MM.1S (cell line): ENCODE measurements around the gene HLA-DMB.

ENCODE experiments used
- EZH2phosphoT487 ChIP-seq: fragments of 300-600 bp; sonication (generic); IDR thresholded peaks from 2 replicates; pipeline ENCODE4 v1.6.1; 2018; ENCODE audit warnings: antibody characterized with exemption, low read length
- TF ChIP-seq, protein P1 (sequence below): fragments of 300-600 bp; sonication (generic); IDR thresholded peaks from 2 replicates; pipeline ENCODE4 v1.5.1; 2016; ENCODE audit warnings: antibody characterized with exemption, low read length, mixed read lengths

DNA sequence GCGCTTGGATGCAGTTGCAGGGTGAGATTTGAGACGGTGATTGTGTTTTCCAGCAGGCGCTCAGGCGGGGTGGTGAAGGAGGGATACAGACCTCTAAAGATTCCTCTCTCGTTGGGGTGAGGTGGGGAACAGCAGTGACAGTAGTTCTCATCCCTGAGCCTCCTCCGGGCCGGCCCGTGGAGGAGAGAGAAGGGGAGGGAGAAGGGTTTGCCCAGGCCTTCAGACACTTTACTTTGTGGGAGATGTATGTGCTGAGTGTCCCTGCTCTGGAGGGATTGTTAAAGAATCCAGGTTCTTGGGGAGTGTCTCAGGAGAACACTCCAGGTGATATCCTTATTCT lies 45.9 kb downstream of the HLA-DMB start:
- TF ChIP-seq, protein P1, sequence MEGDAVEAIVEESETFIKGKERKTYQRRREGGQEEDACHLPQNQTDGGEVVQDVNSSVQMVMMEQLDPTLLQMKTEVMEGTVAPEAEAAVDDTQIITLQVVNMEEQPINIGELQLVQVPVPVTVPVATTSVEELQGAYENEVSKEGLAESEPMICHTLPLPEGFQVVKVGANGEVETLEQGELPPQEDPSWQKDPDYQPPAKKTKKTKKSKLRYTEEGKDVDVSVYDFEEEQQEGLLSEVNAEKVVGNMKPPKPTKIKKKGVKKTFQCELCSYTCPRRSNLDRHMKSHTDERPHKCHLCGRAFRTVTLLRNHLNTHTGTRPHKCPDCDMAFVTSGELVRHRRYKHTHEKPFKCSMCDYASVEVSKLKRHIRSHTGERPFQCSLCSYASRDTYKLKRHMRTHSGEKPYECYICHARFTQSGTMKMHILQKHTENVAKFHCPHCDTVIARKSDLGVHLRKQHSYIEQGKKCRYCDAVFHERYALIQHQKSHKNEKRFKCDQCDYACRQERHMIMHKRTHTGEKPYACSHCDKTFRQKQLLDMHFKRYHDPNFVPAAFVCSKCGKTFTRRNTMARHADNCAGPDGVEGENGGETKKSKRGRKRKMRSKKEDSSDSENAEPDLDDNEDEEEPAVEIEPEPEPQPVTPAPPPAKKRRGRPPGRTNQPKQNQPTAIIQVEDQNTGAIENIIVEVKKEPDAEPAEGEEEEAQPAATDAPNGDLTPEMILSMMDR: no peak
- no peak for TF ChIP-seq EZH2phosphoT487
